ENCODE results near the gene FGF1. TPM values are rescaled to one million over a fixed set of nuclear protein-coding genes. Genes with fewer than 3 reads are reported as not detected.

The FGF1 gene
- total and polyA plus RNA-seq, 4 donors: 25.6 to 57.7 (median 39.2) TPM

- Histone ChIP-seq H3K4me1 (ENCODE audit: control insufficient read depth, insufficient read depth, low read length) (peaks cover 41% of the 10 kb centered on the region), H3K4me3 (ENCODE audit: low read depth, low read length) (no peak overlapping the region), H3K27ac (ENCODE audit: low read depth, low read length) (peak overlapping the region; percentile 70), H3K9me3 (ENCODE audit: control insufficient read depth, insufficient read depth, low read length) (no peaks in the 10 kb centered on the region), H3K27me3 (ENCODE audit: control insufficient read depth, insufficient read depth, low read length) (no peaks in the 10 kb centered on the region), H3K36me3 (ENCODE audit: control insufficient read depth, insufficient read depth, low read length) (peaks cover 3% of the 10 kb centered on the region)
- WGBS (ENCODE audit: insufficient coverage): 68% methylated on average over 4 of the region's 22 CpGs
- DNase-seq (ENCODE audit: low read depth in 4 of 6, low spot score in 6 of 6): no peak
These were observed 11.1 kb downstream of the FGF1 start for GRCh38 chr5:142674531-142675469.

DNA sequence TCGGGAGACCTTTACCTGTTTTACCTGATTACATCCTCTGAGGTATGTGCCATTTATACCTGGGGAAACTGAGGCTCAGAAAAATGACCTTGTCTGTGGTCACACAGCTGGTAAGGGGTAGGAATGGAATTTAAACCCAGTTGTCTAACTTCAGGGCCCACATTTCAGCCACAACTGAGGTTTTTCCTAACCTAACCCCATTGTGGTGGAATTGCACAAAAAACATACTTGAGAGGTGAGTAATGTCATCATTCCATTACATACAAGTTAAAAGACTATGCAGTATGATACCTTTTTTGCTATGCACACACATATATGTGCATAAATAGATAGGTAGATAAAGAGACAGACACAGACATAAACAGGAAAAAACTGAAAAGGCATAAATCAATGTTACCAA, 14.1 kb downstream of the FGF1 start:
- H3K27me3 ChIP-seq (ENCODE audit: control insufficient read depth, insufficient read depth, low read length): no peaks in the 10 kb centered on the region
- H3K4me1 ChIP-seq (ENCODE audit: control insufficient read depth, insufficient read depth, low read length): peaks cover 39% of the 10 kb centered on the region
- H3K36me3 ChIP-seq (ENCODE audit: control insufficient read depth, insufficient read depth, low read length): peaks cover 6% of the 10 kb centered on the region
- no peaks in the 10 kb centered on the region for H3K9me3 ChIP-seq (ENCODE audit: control insufficient read depth, insufficient read depth, low read length)
- H3K27ac ChIP-seq (ENCODE audit: low read depth, low read length): peak overlapping the region; percentile 65
- no peak overlapping the region for H3K4me3 ChIP-seq (ENCODE audit: low read depth, low read length)
- no CpG with 5 or more reads among the region's 1 CpG for WGBS (ENCODE audit: insufficient coverage)
- no peak for DNase-seq (ENCODE audit: low read depth in 4 of 6, low spot score in 6 of 6)

- Histone ChIP-seq H3K4me1 (ENCODE audit: control insufficient read depth, insufficient read depth, low read length) (peaks cover 39% of the 10 kb centered on the region), H3K4me3 (ENCODE audit: low read depth, low read length) (no peak overlapping the region), H3K36me3 (ENCODE audit: control insufficient read depth, insufficient read depth, low read length) (peaks cover 6% of the 10 kb centered on the region), H3K9me3 (ENCODE audit: control insufficient read depth, insufficient read depth, low read length) (no peaks in the 10 kb centered on the region), H3K27ac (ENCODE audit: low read depth, low read length) (peak overlapping the region; percentile 65), H3K27me3 (ENCODE audit: control insufficient read depth, insufficient read depth, low read length) (no peaks in the 10 kb centered on the region)
- WGBS (ENCODE audit: insufficient coverage): no CpG with 5 or more reads among the region's 3 CpGs
- DNase-seq (ENCODE audit: low read depth in 4 of 6, low spot score in 6 of 6): no peak
These were observed 14.6 kb downstream of the FGF1 start for GRCh38 chr5:142671266-142671665.

GRCh38 chr5:142670804-142671203, 15.1 kb downstream of the FGF1 start:
- DNase-seq (ENCODE audit: low read depth in 4 of 6, low spot score in 6 of 6): no peak
- Histone ChIP-seq H3K27ac (ENCODE audit: low read depth, low read length) (peak overlapping the region; percentile 52), H3K4me1 (ENCODE audit: control insufficient read depth, insufficient read depth, low read length) (peaks cover 39% of the 10 kb centered on the region), H3K36me3 (ENCODE audit: control insufficient read depth, insufficient read depth, low read length) (peaks cover 6% of the 10 kb centered on the region), H3K9me3 (ENCODE audit: control insufficient read depth, insufficient read depth, low read length) (no peaks in the 10 kb centered on the region), H3K4me3 (ENCODE audit: low read depth, low read length) (no peak overlapping the region), H3K27me3 (ENCODE audit: control insufficient read depth, insufficient read depth, low read length) (no peaks in the 10 kb centered on the region)
- WGBS (ENCODE audit: insufficient coverage): no CpG with 5 or more reads among the region's 2 CpGs

- H3K27ac ChIP-seq (ENCODE audit: low read depth, low read length): peak overlapping the region; percentile 52
- DNase-seq (ENCODE audit: low read depth in 4 of 6, low spot score in 6 of 6): peak in 1 of 6 donors; percentile 36
- WGBS (ENCODE audit: insufficient coverage): 56% methylated on average over 12 of the region's 12 CpGs
- H3K4me3 ChIP-seq (ENCODE audit: low read depth, low read length): no peak overlapping the region
- H3K27me3 ChIP-seq (ENCODE audit: control insufficient read depth, insufficient read depth, low read length): no peaks in the 10 kb centered on the region
- H3K9me3 ChIP-seq (ENCODE audit: control insufficient read depth, insufficient read depth, low read length): no peaks in the 10 kb centered on the region
- H3K36me3 ChIP-seq (ENCODE audit: control insufficient read depth, insufficient read depth, low read length): peaks cover 2% of the 10 kb centered on the region
- H3K4me1 ChIP-seq (ENCODE audit: control insufficient read depth, insufficient read depth, low read length): peaks cover 29% of the 10 kb centered on the region
These were observed 16.4 kb downstream of the FGF1 start for GRCh38 chr5:142669477-142669876.

DNA sequence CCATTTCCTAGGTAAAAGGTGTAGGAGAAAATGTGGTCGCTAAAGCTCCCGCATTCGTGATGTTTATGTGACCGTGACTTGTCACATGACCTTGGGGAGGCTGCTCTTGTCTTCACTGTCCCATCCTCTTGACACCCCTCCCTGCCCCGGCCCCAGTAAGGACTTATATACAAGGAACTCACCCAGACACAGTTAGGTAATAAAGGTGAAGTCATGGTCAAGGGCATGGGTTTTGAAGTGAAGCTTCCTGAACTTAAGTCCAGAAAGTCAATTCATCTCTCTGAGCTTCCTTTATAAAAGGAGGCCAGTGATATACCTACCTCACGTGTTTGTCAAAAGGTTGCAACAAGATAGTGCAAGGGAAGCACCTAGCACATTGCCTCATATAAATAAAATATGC, 17.6 kb downstream of the FGF1 start:
- H3K4me3 ChIP-seq (ENCODE audit: low read depth, low read length): no peak overlapping the region
- no peaks in the 10 kb centered on the region for H3K27me3 ChIP-seq (ENCODE audit: control insufficient read depth, insufficient read depth, low read length)
- no peak overlapping the region for H3K27ac ChIP-seq (ENCODE audit: low read depth, low read length)
- H3K36me3 ChIP-seq (ENCODE audit: control insufficient read depth, insufficient read depth, low read length): peaks cover 2% of the 10 kb centered on the region
- no peak for DNase-seq (ENCODE audit: low read depth in 4 of 6, low spot score in 6 of 6)
- 90% methylated on average over 2 of the region's 6 CpGs for WGBS (ENCODE audit: insufficient coverage)
- no peaks in the 10 kb centered on the region for H3K9me3 ChIP-seq (ENCODE audit: control insufficient read depth, insufficient read depth, low read length)
- H3K4me1 ChIP-seq (ENCODE audit: control insufficient read depth, insufficient read depth, low read length): peaks cover 20% of the 10 kb centered on the region

GRCh38 chr5:142667831-142668230, 18.1 kb downstream of the FGF1 start:
- no peak overlapping the region for H3K4me3 ChIP-seq (ENCODE audit: low read depth, low read length)
- no peaks in the 10 kb centered on the region for H3K27me3 ChIP-seq (ENCODE audit: control insufficient read depth, insufficient read depth, low read length)
- H3K4me1 ChIP-seq (ENCODE audit: control insufficient read depth, insufficient read depth, low read length): peaks cover 20% of the 10 kb centered on the region
- DNase-seq (ENCODE audit: low read depth in 4 of 6, low spot score in 6 of 6): no peak
- WGBS (ENCODE audit: insufficient coverage): 72% methylated on average over 5 of the region's 6 CpGs
- H3K9me3 ChIP-seq (ENCODE audit: control insufficient read depth, insufficient read depth, low read length): no peaks in the 10 kb centered on the region
- H3K36me3 ChIP-seq (ENCODE audit: control insufficient read depth, insufficient read depth, low read length): peaks cover 2% of the 10 kb centered on the region
- peak overlapping the region; percentile 33 for H3K27ac ChIP-seq (ENCODE audit: low read depth, low read length)

DNA sequence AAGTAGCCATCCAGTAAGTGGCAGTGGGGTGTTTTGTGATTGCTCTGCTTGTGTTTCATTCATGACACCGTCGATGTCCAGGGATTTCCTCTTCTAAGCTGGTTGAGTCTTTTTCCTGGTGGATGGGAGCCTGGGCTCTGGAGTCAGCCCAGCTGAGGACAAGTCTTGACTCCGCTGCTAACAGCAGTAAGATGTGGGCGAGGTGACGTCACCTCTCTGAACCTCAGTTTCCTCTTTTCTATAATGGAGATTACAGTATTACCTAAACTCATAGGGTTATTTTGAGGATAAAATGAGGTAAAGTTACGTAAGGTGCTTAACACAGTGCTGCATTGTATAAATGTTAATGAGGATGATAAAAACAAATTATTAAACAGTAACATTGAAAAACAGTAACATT, 21.3 kb downstream of the FGF1 start:
- Histone ChIP-seq H3K4me3 (ENCODE audit: low read depth, low read length) (no peak overlapping the region), H3K9me3 (ENCODE audit: control insufficient read depth, insufficient read depth, low read length) (no peaks in the 10 kb centered on the region), H3K36me3 (ENCODE audit: control insufficient read depth, insufficient read depth, low read length) (peaks cover 8% of the 10 kb centered on the region), H3K4me1 (ENCODE audit: control insufficient read depth, insufficient read depth, low read length) (peaks cover 27% of the 10 kb centered on the region), H3K27me3 (ENCODE audit: control insufficient read depth, insufficient read depth, low read length) (no peaks in the 10 kb centered on the region), H3K27ac (ENCODE audit: low read depth, low read length) (no peak overlapping the region)
- DNase-seq (ENCODE audit: low read depth in 4 of 6, low spot score in 6 of 6): no peak
- WGBS (ENCODE audit: insufficient coverage): 100% methylated on average over 2 of the region's 6 CpGs

GRCh38 chr5:142664067-142664466, 21.8 kb downstream of the FGF1 start:
- DNase-seq (ENCODE audit: low read depth in 4 of 6, low spot score in 6 of 6): no peak
- 81% methylated on average over 7 of the region's 9 CpGs for WGBS (ENCODE audit: insufficient coverage)
- H3K36me3 ChIP-seq (ENCODE audit: control insufficient read depth, insufficient read depth, low read length): peaks cover 8% of the 10 kb centered on the region
- H3K4me3 ChIP-seq (ENCODE audit: low read depth, low read length): no peak overlapping the region
- peaks cover 22% of the 10 kb centered on the region for H3K4me1 ChIP-seq (ENCODE audit: control insufficient read depth, insufficient read depth, low read length)
- no peak overlapping the region for H3K27ac ChIP-seq (ENCODE audit: low read depth, low read length)
- H3K9me3 ChIP-seq (ENCODE audit: control insufficient read depth, insufficient read depth, low read length): no peaks in the 10 kb centered on the region
- H3K27me3 ChIP-seq (ENCODE audit: control insufficient read depth, insufficient read depth, low read length): no peaks in the 10 kb centered on the region

DNA sequence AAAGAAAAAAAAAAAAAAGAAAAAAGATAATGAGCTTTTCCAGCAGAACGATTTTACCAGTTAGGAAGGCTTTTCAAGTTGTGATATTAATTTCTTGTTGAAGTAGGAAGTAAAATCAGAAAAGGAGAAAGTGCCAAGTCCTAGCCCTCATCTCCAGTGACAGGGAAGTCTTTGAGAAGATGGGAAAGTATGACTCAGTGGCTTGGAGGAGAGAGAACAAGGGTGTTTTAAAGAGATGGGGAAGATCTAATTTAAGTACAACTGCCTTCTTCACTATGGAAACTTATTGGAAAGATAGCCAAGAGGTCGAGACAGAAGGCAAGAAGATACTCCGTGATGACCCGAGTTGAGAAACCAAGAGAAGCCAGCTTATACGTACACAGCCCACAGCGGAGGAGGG, 22.6 kb downstream of the FGF1 start:
- DNase-seq (ENCODE audit: low read depth in 4 of 6, low spot score in 6 of 6): no peak
- Histone ChIP-seq H3K27ac (ENCODE audit: low read depth, low read length) (no peak overlapping the region), H3K4me3 (ENCODE audit: low read depth, low read length) (no peak overlapping the region), H3K27me3 (ENCODE audit: control insufficient read depth, insufficient read depth, low read length) (no peaks in the 10 kb centered on the region), H3K4me1 (ENCODE audit: control insufficient read depth, insufficient read depth, low read length) (peaks cover 19% of the 10 kb centered on the region), H3K9me3 (ENCODE audit: control insufficient read depth, insufficient read depth, low read length) (no peaks in the 10 kb centered on the region), H3K36me3 (ENCODE audit: control insufficient read depth, insufficient read depth, low read length) (peaks cover 8% of the 10 kb centered on the region)
- WGBS (ENCODE audit: insufficient coverage): 91% methylated on average over 5 of the region's 6 CpGs
